ENCODE measurements around the gene ECSCR. TPM values are rescaled to one million over a fixed set of nuclear protein-coding genes. Genes with fewer than 3 reads are reported as not detected.
A peak's percentile ranks its signal among the peaks of the same experiment; 100 is the strongest.
"Not testable (repeated sequence)": the region's sequence is repeated elsewhere in the genome, so short reads cannot be mapped to it uniquely, and the experiment has no call there.

Gene ECSCR
- total RNA-seq, 1 donor from 2014 or later: 37.1 TPM

GRCh38 chr5:139494832-139495231 lies 32.3 kb upstream of the ECSCR start:
- H3K27ac ChIP-seq: no peak overlapping the region
- DNase-seq (ENCODE audit: extremely low spot score in 2 of 2): no peak
- H3K4me1 ChIP-seq: peaks cover 21% of the 10 kb centered on the region
- intact Hi-C loops (cut with DNase I): no loop called here
- TF ChIP-seq POLR2AphosphoS5 (IDR thresholded peaks at IDR 0.05; ENCODE audit: insufficient read depth in 1 of 2, low read depth in 1 of 2): no peak
- TF ChIP-seq, protein P1, sequence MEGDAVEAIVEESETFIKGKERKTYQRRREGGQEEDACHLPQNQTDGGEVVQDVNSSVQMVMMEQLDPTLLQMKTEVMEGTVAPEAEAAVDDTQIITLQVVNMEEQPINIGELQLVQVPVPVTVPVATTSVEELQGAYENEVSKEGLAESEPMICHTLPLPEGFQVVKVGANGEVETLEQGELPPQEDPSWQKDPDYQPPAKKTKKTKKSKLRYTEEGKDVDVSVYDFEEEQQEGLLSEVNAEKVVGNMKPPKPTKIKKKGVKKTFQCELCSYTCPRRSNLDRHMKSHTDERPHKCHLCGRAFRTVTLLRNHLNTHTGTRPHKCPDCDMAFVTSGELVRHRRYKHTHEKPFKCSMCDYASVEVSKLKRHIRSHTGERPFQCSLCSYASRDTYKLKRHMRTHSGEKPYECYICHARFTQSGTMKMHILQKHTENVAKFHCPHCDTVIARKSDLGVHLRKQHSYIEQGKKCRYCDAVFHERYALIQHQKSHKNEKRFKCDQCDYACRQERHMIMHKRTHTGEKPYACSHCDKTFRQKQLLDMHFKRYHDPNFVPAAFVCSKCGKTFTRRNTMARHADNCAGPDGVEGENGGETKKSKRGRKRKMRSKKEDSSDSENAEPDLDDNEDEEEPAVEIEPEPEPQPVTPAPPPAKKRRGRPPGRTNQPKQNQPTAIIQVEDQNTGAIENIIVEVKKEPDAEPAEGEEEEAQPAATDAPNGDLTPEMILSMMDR (IDR thresholded peaks at IDR 0.05): no peak
- no peak for TF ChIP-seq POLR2A (IDR thresholded peaks at IDR 0.05)
- H3K4me3 ChIP-seq: no peak overlapping the region
- no peaks in the 10 kb centered on the region for H3K9me3 ChIP-seq
- no peaks in the 10 kb centered on the region for H3K27me3 ChIP-seq
- H3K36me3 ChIP-seq: no peaks in the 10 kb centered on the region

DNA sequence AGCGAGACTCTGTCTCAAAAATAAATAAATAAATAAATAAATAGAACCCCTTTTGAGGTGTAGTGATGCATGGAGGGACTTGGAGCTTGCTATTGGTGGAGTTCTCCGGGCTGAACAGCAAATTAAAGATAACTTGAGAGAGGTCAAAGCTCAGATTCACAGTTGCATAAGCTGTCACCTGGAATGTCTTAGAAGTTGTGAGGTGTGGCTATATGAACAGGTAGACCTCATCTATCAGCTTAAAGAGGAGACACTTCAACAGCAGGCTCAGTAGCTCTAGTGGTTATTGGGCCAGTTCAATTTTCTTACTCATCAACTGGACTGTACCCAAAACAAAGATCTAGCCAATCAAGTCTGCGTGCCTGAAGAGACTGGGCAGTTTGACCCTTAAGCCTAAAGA lies 31.7 kb upstream of the ECSCR start:
- Histone ChIP-seq H3K4me3 (no peak overlapping the region), H3K4me1 (peaks cover 21% of the 10 kb centered on the region), H3K36me3 (no peaks in the 10 kb centered on the region), H3K27ac (no peak overlapping the region), H3K9me3 (no peaks in the 10 kb centered on the region), H3K27me3 (no peaks in the 10 kb centered on the region)
- intact Hi-C loops (cut with DNase I): no loop called here
- no peak for DNase-seq (ENCODE audit: extremely low spot score in 2 of 2)
- no peak for TF ChIP-seq POLR2A (IDR thresholded peaks at IDR 0.05)
- TF ChIP-seq, protein P1 (IDR thresholded peaks at IDR 0.05): no peak
- TF ChIP-seq POLR2AphosphoS5 (IDR thresholded peaks at IDR 0.05; ENCODE audit: insufficient read depth in 1 of 2, low read depth in 1 of 2): no peak

DNA sequence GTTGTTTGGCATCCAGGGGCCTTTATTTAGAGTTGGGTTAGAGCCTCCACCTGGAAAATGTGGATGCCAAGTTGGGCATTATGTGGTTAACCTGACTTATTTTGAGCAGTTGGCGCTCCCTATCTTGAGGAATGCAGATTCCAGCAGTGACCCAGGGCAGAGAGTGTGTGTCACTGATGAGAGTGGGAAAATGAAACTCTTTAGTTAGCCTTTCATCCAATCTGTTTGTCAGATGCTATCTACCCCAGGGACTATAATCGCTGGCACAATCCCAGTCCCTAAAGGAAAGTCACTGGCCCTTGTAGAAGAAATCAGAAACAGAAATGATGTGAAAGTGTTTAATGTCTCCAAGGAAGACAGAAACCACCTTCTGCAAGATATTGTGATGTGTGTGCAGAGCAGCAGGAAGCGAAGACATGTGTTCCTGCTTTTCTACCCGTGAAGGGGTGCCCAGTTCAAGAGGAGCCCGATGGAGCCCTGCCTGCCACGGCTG lies 30.2 kb upstream of the ECSCR start:
- H3K27ac ChIP-seq: no peak overlapping the region
- intact Hi-C loops (cut with DNase I): no loop called here
- H3K9me3 ChIP-seq: no peaks in the 10 kb centered on the region
- DNase-seq (ENCODE audit: extremely low spot score in 2 of 2): no peak
- peaks cover 21% of the 10 kb centered on the region for H3K4me1 ChIP-seq
- H3K36me3 ChIP-seq: no peaks in the 10 kb centered on the region
- no peaks in the 10 kb centered on the region for H3K27me3 ChIP-seq
- no peak overlapping the region for H3K4me3 ChIP-seq
- TF ChIP-seq POLR2A (IDR thresholded peaks at IDR 0.05) (no peak), POLR2AphosphoS5 (IDR thresholded peaks at IDR 0.05; ENCODE audit: insufficient read depth in 1 of 2, low read depth in 1 of 2) (no peak)

DNA sequence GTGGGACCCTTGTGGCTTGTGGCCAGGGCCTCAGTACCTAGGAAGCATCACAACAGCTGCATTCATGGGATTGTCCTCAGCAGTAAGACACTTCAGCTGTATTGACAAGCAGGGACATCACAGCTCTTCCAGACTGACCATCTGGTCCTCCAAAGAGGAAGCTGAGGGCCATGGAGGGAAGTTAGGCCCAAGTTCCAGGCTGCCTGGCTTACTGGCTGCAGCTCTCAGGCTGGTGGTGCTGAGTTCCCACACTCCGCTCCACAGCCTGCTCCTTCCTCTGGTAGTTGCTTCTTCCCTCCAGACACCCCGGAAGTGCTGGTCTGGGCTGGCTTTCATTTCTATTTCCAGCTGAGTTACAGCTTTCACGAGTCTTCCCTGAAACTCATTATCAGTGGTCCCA lies 25.7 kb upstream of the ECSCR start:
- Histone ChIP-seq H3K4me1 (peaks cover 12% of the 10 kb centered on the region), H3K36me3 (no peaks in the 10 kb centered on the region), H3K4me3 (no peak overlapping the region), H3K9me3 (no peaks in the 10 kb centered on the region), H3K27me3 (no peaks in the 10 kb centered on the region), H3K27ac (no peak overlapping the region)
- TF ChIP-seq POLR2A (IDR thresholded peaks at IDR 0.05) (no peak), POLR2AphosphoS5 (IDR thresholded peaks at IDR 0.05; ENCODE audit: insufficient read depth in 1 of 2, low read depth in 1 of 2) (no peak)
- TF ChIP-seq, protein P1 (IDR thresholded peaks at IDR 0.05): no peak
- intact Hi-C loops (cut with DNase I): no loop called here
- DNase-seq (ENCODE audit: extremely low spot score in 2 of 2): no peak

- H3K27me3 ChIP-seq: no peaks in the 10 kb centered on the region
- TF ChIP-seq POLR2AphosphoS5 (IDR thresholded peaks at IDR 0.05; ENCODE audit: insufficient read depth in 1 of 2, low read depth in 1 of 2): no peak
- TF ChIP-seq, protein P1 (IDR thresholded peaks at IDR 0.05): no peak
- TF ChIP-seq POLR2A (IDR thresholded peaks at IDR 0.05): no peak
- peaks cover 21% of the 10 kb centered on the region for H3K4me1 ChIP-seq
- intact Hi-C loops (cut with DNase I): no loop called here
- no peak overlapping the region for H3K27ac ChIP-seq
- no peaks in the 10 kb centered on the region for H3K36me3 ChIP-seq
- H3K9me3 ChIP-seq: no peaks in the 10 kb centered on the region
- H3K4me3 ChIP-seq: no peak overlapping the region
- no peak for DNase-seq (ENCODE audit: extremely low spot score in 2 of 2)
These were observed 23.7 kb upstream of the ECSCR start for GRCh38 chr5:139486201-139486600.

DNA sequence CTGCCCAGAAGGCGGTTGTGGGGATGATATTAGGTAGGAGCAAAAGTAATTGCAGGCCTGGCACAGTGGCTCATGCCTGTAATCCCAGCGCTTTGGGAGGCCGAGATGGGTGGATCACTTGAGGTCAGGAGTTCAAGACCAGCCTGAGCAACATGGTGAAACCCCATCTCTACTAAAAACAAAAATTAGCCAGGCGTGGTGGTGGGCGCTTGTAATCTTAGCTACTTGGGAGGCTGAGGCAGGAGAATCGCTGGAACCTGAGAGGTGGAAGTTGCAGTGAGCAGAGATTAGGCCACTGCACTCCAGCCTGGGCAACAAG lies 20.3 kb upstream of the ECSCR start:
- intact Hi-C loops (cut with DNase I); DNase-seq (ENCODE audit: extremely low spot score in 2 of 2): not testable (repeated sequence)
- peaks cover 35% of the 10 kb centered on the region for H3K4me1 ChIP-seq

More for the DNA sequence above, 20.3 kb upstream of the ECSCR start:
- H3K27me3 ChIP-seq, H3K9me3 ChIP-seq: not testable (repeated sequence)
- Histone ChIP-seq H3K4me3 (peak overlapping the region; percentile 45 to 60), H3K27ac (peak overlapping the region; percentile 98), H3K36me3 (peaks cover 0 to 11% of the 10 kb centered on the region in 2 donors)

Measured in vagina (tissue), 2 donors.